ENCODE results near the gene POGK.
"Not testable (repeated sequence)": the region's sequence is repeated elsewhere in the genome, so short reads cannot be mapped to it uniquely, and the experiment has no call there.

GRCh38 chr1:166829762-166830161, 9.5 kb upstream of the POGK start:
- not testable (repeated sequence) for TF ChIP-seq HDGF (IDR thresholded peaks at IDR 0.05); CEBPB (IDR thresholded peaks at IDR 0.05; ENCODE audit: borderline replicate concordance in 1 of 2, low read depth in 2 of 2, low read length in 2 of 2); RAD21 (IDR thresholded peaks at IDR 0.05; ENCODE audit: insufficient read depth, low read depth, low read length); POLR2A (IDR thresholded peaks at IDR 0.05; ENCODE audit: low read depth, low read length); TCF3 (IDR thresholded peaks at IDR 0.05; ENCODE audit: borderline replicate concordance, insufficient read depth, low read depth, low read length)
- TF ChIP-seq, protein P1, sequence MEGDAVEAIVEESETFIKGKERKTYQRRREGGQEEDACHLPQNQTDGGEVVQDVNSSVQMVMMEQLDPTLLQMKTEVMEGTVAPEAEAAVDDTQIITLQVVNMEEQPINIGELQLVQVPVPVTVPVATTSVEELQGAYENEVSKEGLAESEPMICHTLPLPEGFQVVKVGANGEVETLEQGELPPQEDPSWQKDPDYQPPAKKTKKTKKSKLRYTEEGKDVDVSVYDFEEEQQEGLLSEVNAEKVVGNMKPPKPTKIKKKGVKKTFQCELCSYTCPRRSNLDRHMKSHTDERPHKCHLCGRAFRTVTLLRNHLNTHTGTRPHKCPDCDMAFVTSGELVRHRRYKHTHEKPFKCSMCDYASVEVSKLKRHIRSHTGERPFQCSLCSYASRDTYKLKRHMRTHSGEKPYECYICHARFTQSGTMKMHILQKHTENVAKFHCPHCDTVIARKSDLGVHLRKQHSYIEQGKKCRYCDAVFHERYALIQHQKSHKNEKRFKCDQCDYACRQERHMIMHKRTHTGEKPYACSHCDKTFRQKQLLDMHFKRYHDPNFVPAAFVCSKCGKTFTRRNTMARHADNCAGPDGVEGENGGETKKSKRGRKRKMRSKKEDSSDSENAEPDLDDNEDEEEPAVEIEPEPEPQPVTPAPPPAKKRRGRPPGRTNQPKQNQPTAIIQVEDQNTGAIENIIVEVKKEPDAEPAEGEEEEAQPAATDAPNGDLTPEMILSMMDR (IDR thresholded peaks at IDR 0.05 in 2 of 3, conservative IDR thresholded peaks at IDR 0.05 in 1 of 3; ENCODE audit: control insufficient read depth in 2 of 3, extremely low read depth in 1 of 3, insufficient read depth in 1 of 3, low read depth in 3 of 3, low read length in 3 of 3) = not testable (repeated sequence)
- TF ChIP-seq, protein P2, sequence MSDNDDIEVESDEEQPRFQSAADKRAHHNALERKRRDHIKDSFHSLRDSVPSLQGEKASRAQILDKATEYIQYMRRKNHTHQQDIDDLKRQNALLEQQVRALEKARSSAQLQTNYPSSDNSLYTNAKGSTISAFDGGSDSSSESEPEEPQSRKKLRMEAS (IDR thresholded peaks at IDR 0.05; ENCODE audit: low read depth, low read length) = not testable (repeated sequence)
